Astrocyte (in vitro differentiated cells and primary cell): ENCODE data around the gene NPVF.

ENCODE experiments used
- EZH2 ChIP-seq: IDR thresholded peaks from 2 replicates; pipeline ENCODE4 v1.6.1; 2012; ENCODE audit warnings: mild to moderate bottlenecking, low read length, inconsistent platforms; ENCODE audit not compliant: insufficient read depth
- TF ChIP-seq, protein P1 (sequence below): IDR thresholded peaks from 2 replicates; pipeline ENCODE4 v1.5.1; 2011; ENCODE audit warnings: low read depth, mild to moderate bottlenecking, inconsistent platforms, low read length, moderate library complexity; ENCODE audit not compliant: insufficient read depth

DNA sequence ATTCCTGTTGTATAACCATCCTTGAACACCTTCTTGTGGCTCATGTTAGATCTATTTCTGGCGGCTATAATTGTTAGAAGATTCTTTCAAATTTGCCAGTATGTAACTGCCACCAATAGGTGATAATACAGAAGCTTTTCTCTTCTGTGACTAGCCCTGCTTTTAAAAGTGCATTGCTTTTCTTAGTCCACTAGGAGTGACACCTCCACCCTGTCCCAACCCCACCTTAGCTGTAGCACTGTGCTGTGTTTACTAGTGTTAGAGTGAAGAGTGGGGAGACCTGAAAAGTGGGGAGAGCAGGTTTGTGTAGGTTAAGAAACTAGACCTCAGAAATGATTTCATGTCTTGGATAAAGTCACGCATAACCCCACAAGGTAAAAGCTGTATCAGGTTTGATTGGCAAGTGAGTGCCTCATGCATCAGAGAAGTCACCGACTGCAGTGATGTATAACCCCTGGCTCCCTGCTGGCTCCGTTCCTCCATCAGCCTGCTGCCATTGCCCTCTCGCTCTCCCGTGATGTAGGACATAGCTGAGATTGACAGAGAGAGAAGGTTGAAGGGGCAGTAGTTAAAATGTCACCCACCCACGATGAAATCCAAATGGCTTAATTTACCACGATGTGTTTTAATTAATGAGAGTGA lies 12.5 kb downstream of the NPVF start:
- TF ChIP-seq, protein P1, sequence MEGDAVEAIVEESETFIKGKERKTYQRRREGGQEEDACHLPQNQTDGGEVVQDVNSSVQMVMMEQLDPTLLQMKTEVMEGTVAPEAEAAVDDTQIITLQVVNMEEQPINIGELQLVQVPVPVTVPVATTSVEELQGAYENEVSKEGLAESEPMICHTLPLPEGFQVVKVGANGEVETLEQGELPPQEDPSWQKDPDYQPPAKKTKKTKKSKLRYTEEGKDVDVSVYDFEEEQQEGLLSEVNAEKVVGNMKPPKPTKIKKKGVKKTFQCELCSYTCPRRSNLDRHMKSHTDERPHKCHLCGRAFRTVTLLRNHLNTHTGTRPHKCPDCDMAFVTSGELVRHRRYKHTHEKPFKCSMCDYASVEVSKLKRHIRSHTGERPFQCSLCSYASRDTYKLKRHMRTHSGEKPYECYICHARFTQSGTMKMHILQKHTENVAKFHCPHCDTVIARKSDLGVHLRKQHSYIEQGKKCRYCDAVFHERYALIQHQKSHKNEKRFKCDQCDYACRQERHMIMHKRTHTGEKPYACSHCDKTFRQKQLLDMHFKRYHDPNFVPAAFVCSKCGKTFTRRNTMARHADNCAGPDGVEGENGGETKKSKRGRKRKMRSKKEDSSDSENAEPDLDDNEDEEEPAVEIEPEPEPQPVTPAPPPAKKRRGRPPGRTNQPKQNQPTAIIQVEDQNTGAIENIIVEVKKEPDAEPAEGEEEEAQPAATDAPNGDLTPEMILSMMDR, result no peak
- no peak for TF ChIP-seq EZH2
